Glomerular endothelial cell (primary cell): Measurements from ENCODE around the gene MMP7. TPM values are rescaled to one million over a fixed set of nuclear protein-coding genes. Genes with fewer than 3 reads are reported as not detected.
"Not testable (repeated sequence)": the region's sequence is repeated elsewhere in the genome, so short reads cannot be mapped to it uniquely, and the experiment has no call there.

Experiments
- DNase-seq: peaks from one replicate; pipeline ENCODE4 v3.0.0-alpha.2; 2011; ENCODE audit warnings: low read depth, low spot score; ENCODE audit errors: extremely low read depth
- total RNA-seq: library from RNA; depleted of rRNA; stranded (reverse); fragments of >200 nt; gene quantifications from 2 replicates; pipeline ENCODE4 v1.2.3, GENCODE V29; 2015

MMP7 gene
- total RNA-seq, 1 donor from 2014 or later: 9.8 TPM

GRCh38 chr11:102544594-102544993, 14.0 kb upstream of the MMP7 start:
- DNase-seq: no peak

- no peak for DNase-seq
Observed at GRCh38 chr11:102539567-102539966, 9.0 kb upstream of the MMP7 start.

- no peak for DNase-seq
Observed at GRCh38 chr11:102538932-102539331, 8.4 kb upstream of the MMP7 start.

- no peak for DNase-seq
Observed at GRCh38 chr11:102534261-102534872, 3.8 kb upstream of the MMP7 start.

GRCh38 chr11:102528618-102529017, 1.9 kb downstream of the MMP7 start:
- DNase-seq: no peak

- no peak for DNase-seq
Observed at GRCh38 chr11:102527684-102528083, 2.9 kb downstream of the MMP7 start.

- DNase-seq: no peak
Observed at GRCh38 chr11:102527041-102527440, 3.5 kb downstream of the MMP7 start.

GRCh38 chr11:102523887-102524286, 6.7 kb downstream of the MMP7 start:
- no peak for DNase-seq

GRCh38 chr11:102523189-102523570, 7.4 kb downstream of the MMP7 start:
- no peak for DNase-seq

GRCh38 chr11:102522312-102523188, 8.0 kb downstream of the MMP7 start:
- DNase-seq: no peak

- DNase-seq: no peak
Observed at GRCh38 chr11:102521121-102521520, 9.4 kb downstream of the MMP7 start.

GRCh38 chr11:102520514-102520913, 10.0 kb downstream of the MMP7 start:
- no peak for DNase-seq

- no peak for DNase-seq
Observed at GRCh38 chr11:102518296-102519094, 12.1 kb downstream of the MMP7 start.

- DNase-seq: no peak
Observed at GRCh38 chr11:102517670-102518069, 12.9 kb downstream of the MMP7 start.

- no peak for DNase-seq
Observed at GRCh38 chr11:102516179-102516578, 14.4 kb downstream of the MMP7 start.

- no peak for DNase-seq
Observed at GRCh38 chr11:102513869-102514268, 16.7 kb downstream of the MMP7 start.

GRCh38 chr11:102510439-102511135, 20.0 kb downstream of the MMP7 start:
- DNase-seq: no peak

- DNase-seq: not testable (repeated sequence)
Observed at GRCh38 chr11:102502831-102503230, 27.7 kb downstream of the MMP7 start.

GRCh38 chr11:102500829-102501228, 29.7 kb downstream of the MMP7 start:
- no peak for DNase-seq

GRCh38 chr11:102499931-102500330, 30.6 kb downstream of the MMP7 start:
- no peak for DNase-seq

GRCh38 chr11:102499151-102499550, 31.4 kb downstream of the MMP7 start:
- no peak for DNase-seq
